Muscle layer of duodenum (tissue), 2 donors: ENCODE data around the gene TSC22D2.

ENCODE experiments used
- H3K27ac ChIP-seq: one replicate; pipeline ENCODE4 v1.7.0; 2013; ENCODE audit warnings: mild to moderate bottlenecking, low read length
- H3K27me3 ChIP-seq: one replicate; pipeline ENCODE4 v1.7.0; 2013; ENCODE audit warnings: low read depth, mild to moderate bottlenecking, control low read depth, low read length
- H3K36me3 ChIP-seq, 2 donors: one replicate each; pipeline ENCODE4 v1.7.0; 2013; ENCODE audit warnings: low read length in 2 of 2, control low read depth in 1 of 2, mild to moderate bottlenecking in 1 of 2; ENCODE audit not compliant: insufficient read depth in 2 of 2, control insufficient read depth in 1 of 2
- H3K4me1 ChIP-seq, 2 donors: one replicate each; pipeline ENCODE4 v1.7.0; 2013; ENCODE audit warnings: low read length in 2 of 2, mild to moderate bottlenecking in 2 of 2, control low read depth in 1 of 2, moderate library complexity in 1 of 2; ENCODE audit not compliant: insufficient read depth in 2 of 2, control insufficient read depth in 1 of 2
- H3K4me3 ChIP-seq, 2 donors: one replicate each; pipeline ENCODE4 v1.7.0; 2013; ENCODE audit warnings: low read length in 2 of 2, low read depth in 1 of 2, mild to moderate bottlenecking in 1 of 2
- H3K9me3 ChIP-seq, 2 donors: one replicate each; pipeline ENCODE4 v1.7.0; 2013; ENCODE audit warnings: low read length in 2 of 2, control low read depth in 1 of 2, mild to moderate bottlenecking in 1 of 2; ENCODE audit not compliant: control insufficient read depth in 1 of 2
- donor health status: healthy.

The TSC22D2 gene

DNA sequence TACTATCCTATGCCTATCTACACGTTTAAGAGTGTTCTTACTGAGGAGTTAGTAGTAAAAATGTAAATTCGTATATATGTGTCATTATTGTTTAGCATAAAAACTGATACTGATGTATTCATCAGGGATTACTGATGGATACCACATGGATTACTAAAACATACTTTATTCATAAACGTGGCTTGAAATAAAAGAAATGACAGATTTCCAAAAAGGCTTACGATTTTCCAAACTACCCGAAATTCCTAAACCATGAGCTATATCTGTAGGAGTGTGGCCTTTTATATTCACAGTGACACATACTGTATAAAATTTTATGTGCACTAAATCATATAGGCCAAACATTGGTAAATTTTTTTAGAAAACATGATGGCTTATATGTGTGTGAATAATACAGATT, 6.9 kb downstream of the TSC22D2 start:
- peak overlapping the region; percentile 87 to 100 for H3K4me3 ChIP-seq
- H3K4me1 ChIP-seq: peaks cover 4 to 39% of the 10 kb centered on the region in 2 donors
- H3K27ac ChIP-seq: no peak overlapping the region
- H3K36me3 ChIP-seq: peaks cover 0 to 4% of the 10 kb centered on the region in 2 donors
- H3K9me3 ChIP-seq: no peaks in the 10 kb centered on the region
- no peaks in the 10 kb centered on the region for H3K27me3 ChIP-seq

DNA sequence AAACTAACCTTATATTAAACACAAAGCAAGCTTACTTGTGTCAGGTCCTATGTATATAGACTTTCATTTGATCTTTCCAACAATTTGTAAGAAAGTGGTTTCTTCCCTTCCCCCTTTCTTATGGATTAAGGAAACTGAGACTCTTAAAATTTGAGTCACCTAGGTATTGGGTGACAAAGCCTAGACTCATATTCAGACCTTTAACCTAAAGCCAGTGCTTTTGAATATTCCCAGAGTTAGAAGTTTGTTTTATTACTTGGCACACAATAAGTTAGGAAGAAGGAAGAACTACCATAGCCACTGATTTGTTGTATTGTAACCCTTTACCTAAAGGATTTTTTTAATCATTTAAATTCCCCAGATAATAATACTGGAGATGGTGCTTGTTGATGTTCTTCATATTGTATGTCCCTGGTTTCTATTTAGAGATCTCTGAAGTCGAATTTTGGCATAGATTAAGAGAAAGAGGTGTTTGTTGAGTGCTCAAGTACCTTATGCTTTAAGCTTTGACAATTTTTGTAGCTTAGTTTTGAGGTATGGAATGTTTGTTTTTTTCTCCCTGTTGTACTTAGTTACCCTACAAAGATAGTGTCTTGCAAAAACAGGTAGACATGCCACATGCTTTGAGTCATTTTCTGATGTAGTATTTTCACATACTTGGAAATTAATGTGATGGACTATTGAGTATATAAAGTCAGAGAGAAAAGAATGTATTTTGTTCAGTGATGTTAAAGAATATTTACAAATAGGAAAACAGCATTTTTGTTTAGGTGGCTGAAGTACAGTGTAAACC, 11.2 kb downstream of the TSC22D2 start:
- H3K4me1 ChIP-seq: peaks cover 0 to 70% of the 10 kb centered on the region in 2 donors
- no peak overlapping the region for H3K27ac ChIP-seq
- H3K4me3 ChIP-seq: no peak overlapping the region
- no peaks in the 10 kb centered on the region for H3K27me3 ChIP-seq
- H3K36me3 ChIP-seq: peaks cover 0 to 3% of the 10 kb centered on the region in 2 donors
- H3K9me3 ChIP-seq: no peaks in the 10 kb centered on the region

DNA sequence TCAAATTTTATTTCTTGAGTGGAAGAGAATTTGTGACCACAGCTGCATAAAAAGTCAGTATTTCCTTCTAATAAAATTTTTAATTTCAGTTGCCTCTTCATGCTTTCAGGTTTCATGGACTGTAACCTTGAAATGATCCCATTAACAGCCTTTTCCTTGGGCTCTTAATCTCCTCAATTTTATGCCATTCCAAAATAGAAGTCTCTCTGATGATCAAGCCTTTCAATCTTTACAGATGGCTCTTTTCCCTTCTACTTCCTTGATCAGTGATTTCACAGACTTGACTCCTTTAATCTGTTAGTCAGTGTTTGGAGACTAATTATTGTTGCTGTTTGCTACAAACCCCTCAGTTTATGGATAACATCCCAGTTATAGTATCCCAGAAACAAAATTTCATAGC, 11.9 kb downstream of the TSC22D2 start:
- H3K9me3 ChIP-seq: no peaks in the 10 kb centered on the region
- H3K4me1 ChIP-seq: peaks cover 0 to 70% of the 10 kb centered on the region in 2 donors
- H3K4me3 ChIP-seq: no peak overlapping the region
- H3K27ac ChIP-seq: no peak overlapping the region
- no peaks in the 10 kb centered on the region for H3K36me3 ChIP-seq
- no peaks in the 10 kb centered on the region for H3K27me3 ChIP-seq

DNA sequence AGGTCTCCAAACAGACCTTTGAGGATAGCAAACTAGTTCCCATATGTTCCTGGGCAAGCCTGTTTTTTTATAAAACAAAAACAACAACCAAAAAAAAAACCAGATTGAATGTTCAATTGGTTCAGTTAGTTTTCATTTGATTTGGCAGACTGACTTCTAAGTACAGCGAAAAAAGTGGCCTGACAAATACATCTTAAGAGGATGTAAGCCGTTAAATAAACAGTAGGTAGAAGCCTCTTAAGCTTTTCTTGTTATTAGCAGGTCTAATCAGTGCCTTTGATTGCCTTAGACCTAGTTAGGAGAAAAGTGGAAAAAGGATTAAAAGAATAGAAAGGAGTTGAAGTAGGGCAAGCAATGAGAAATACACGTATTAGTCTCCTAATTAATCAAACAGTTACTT, 13.2 kb downstream of the TSC22D2 start:
- H3K4me1 ChIP-seq: peaks cover 0 to 81% of the 10 kb centered on the region in 2 donors
- no peak overlapping the region for H3K4me3 ChIP-seq
- H3K27me3 ChIP-seq: no peaks in the 10 kb centered on the region
- H3K9me3 ChIP-seq: no peaks in the 10 kb centered on the region
- H3K36me3 ChIP-seq: no peaks in the 10 kb centered on the region
- H3K27ac ChIP-seq: no peak overlapping the region

DNA sequence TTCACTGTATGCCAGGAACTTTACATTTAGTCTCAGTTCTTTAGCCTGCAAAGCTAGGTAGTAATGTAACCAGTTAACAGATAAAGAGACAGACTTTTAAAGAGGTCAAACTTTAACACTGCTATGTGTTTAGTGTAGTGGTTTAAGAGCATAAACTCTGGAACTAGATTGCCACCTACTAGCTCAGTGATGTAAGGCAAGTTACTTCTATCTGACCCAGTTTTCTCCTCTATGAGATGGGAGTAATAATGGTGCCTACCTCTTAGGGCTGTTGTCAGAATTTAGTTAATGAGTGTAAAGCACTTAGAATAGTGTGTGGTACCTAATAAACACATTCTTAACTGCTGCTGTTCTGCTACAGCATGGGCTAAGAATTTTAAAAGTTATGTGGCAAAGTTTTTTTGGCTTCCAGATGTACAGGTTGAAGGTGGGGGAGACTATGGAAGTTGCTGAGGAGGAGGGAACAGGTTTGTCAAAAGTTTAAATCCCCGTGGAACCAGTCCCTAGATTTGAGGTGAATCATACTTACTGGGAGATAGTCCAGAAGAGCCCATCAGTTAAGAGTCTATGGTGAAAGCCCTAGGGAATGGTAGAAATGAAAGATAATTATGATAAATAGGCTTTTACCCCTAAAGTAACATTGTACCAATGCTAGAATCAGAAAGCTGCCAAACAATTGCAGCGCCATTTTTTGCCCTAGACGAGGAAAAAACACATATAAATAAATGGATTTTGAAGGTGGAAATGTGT, 13.9 kb downstream of the TSC22D2 start:
- Histone ChIP-seq H3K4me1 (peaks cover 0 to 77% of the 10 kb centered on the region in 2 donors), H3K4me3 (no peak overlapping the region), H3K9me3 (no peaks in the 10 kb centered on the region), H3K27ac (no peak overlapping the region), H3K27me3 (no peaks in the 10 kb centered on the region), H3K36me3 (no peaks in the 10 kb centered on the region)

DNA sequence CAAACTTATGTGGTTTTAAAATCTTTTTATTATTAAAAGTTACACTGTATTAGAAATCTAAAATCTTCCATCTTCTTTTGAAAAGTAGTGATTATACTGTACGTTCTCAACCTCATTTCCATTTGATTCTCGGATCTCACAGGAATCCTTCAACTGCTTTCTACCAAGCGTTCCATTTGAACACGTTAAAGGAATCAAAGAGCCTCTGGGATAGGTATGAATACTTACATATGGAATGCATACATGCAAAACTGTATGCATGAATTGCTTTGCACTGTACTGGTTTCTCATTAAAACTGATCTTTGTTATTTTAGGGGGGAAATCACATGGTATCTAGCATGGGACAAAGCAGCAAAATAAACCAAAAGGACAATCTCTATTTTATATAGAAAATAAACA, 14.8 kb downstream of the TSC22D2 start:
- no peaks in the 10 kb centered on the region for H3K27me3 ChIP-seq
- H3K27ac ChIP-seq: no peak overlapping the region
- H3K36me3 ChIP-seq: no peaks in the 10 kb centered on the region
- peaks cover 0 to 72% of the 10 kb centered on the region in 2 donors for H3K4me1 ChIP-seq
- H3K9me3 ChIP-seq: no peaks in the 10 kb centered on the region
- H3K4me3 ChIP-seq: no peak overlapping the region

DNA sequence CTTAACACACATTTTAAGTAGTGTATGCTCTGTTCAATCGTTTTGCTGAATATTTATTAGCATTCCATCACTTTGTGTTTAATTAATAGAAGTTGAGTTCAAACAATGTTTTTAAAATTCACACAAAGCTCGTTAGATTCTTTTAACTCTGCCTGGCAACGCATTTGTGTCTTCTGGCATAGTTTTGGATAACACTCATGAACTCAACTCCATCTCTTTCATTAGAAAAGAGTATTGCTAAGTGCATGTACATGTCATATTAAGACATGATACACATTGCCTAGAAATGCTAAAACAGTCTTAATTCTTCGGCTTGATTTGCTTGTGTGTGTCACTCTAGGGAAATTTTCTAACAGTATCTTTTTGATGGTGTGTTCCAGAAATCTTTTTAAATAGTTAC, 15.7 kb downstream of the TSC22D2 start:
- Histone ChIP-seq H3K4me3 (no peak overlapping the region), H3K4me1 (peaks cover 0 to 67% of the 10 kb centered on the region in 2 donors)

DNA sequence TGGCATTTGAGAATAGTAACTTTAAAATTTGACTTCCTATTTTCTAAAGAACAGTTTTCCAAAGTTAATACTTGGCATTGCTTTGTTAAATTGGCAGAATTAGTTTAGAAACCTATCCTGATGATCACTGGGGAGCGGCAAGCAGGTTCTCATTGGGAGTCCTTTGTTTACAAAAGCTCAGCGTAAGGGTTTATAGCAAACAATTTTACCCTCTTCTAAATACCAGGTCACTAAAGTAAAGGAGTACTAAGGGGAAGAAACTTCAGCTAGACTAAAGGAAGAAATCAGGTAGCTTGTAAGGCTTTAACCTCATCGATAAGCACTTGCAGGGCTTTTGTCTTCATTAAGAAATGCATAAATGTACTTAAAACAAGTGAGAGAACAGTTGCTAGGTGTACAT, 18.2 kb downstream of the TSC22D2 start:
- H3K27ac ChIP-seq: no peak overlapping the region
- peaks cover 0 to 55% of the 10 kb centered on the region in 2 donors for H3K4me1 ChIP-seq
- no peaks in the 10 kb centered on the region for H3K36me3 ChIP-seq
- H3K27me3 ChIP-seq: no peaks in the 10 kb centered on the region
- H3K9me3 ChIP-seq: no peaks in the 10 kb centered on the region
- no peak overlapping the region for H3K4me3 ChIP-seq

More for the DNA sequence above, 15.7 kb downstream of the TSC22D2 start:
- Histone ChIP-seq H3K27ac (no peak overlapping the region), H3K9me3 (no peaks in the 10 kb centered on the region), H3K36me3 (no peaks in the 10 kb centered on the region), H3K27me3 (no peaks in the 10 kb centered on the region)

DNA sequence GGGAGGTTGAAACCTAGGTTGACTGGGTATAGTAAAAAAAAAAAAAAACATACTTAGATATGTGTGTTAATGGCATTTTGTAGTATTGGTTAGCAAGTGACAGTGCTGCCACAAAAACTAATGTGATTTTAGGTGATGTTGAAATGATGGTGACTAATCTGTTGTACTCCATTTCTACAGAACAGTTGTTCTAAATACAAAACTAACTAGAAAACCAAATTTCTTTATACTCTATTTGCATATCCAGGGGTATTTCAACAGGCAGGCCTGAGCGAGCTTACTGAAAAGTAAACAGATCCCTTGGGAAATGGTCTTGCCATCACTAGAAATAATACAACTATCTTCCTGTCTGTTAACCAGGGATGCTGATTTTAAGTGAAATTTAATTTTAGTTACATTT, 20.5 kb downstream of the TSC22D2 start:
- no peaks in the 10 kb centered on the region for H3K9me3 ChIP-seq
- no peaks in the 10 kb centered on the region for H3K27me3 ChIP-seq
- H3K36me3 ChIP-seq: no peaks in the 10 kb centered on the region
- no peak overlapping the region for H3K27ac ChIP-seq
- H3K4me3 ChIP-seq: no peak overlapping the region
- peaks cover 0 to 37% of the 10 kb centered on the region in 2 donors for H3K4me1 ChIP-seq

DNA sequence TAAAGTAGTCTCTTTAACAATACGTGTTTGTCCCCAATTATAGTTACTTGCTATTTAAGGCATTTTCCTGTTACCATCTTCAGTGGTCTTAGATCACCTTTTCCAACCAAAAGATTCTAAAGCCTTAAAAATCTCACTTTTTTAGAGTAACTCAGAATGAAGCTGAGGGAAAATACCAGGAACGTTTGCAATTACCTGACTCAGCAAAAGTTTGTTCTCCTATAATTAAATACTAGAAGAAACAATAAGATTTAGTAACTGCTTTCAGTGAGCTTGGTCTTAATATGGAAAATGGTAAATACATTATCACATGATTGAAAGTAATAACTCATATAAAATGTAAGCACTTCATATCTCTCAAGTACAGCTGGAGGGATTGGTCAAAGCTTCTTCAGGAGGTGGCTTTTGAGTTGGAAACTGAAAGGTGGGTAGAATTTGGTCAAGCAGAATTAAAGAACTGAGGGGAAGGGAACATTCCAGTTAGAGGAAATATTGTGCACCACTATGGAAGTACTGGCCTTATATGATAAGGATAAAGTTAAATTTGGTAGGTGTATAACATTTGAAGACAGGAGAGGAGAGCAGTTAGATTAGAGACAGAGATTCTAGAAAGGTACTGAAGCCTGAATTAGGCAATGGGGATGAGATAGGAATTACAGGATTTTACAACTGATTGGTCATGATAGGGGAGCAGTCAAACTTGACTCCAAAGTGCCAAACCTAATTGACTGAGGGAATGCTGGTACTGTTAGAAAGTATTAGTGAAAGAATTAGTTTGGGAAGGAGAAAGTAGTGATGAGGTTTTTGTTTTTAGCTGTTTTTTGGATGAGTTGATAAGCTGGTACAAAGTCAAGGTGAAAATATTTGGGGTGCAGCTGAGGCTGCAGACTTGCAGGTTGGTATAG, 21.9 kb downstream of the TSC22D2 start:
- H3K4me3 ChIP-seq: no peak overlapping the region
- H3K27me3 ChIP-seq: no peaks in the 10 kb centered on the region
- H3K27ac ChIP-seq: no peak overlapping the region
- no peaks in the 10 kb centered on the region for H3K36me3 ChIP-seq
- no peaks in the 10 kb centered on the region for H3K9me3 ChIP-seq
- H3K4me1 ChIP-seq: peaks cover 0 to 39% of the 10 kb centered on the region in 2 donors

DNA sequence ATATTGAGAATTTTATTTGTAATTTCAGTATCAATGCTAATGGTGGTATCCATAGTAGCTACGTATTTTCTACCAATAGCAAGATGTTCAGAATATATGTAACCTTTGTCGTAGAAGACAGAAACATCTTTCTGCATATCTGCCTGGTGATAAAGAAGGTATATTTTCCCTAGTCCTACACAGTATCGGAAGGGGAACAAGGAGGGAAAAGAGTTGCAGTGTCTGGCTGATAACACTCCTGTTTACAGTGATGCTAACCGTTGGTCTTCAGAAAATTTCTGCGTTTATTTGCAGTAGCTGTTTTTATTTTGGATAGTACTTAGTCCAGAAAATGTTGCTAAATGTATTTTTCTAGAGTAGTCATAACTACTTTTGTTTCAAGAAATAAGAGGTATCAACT, 25.2 kb downstream of the TSC22D2 start:
- Histone ChIP-seq H3K4me3 (no peak overlapping the region), H3K27me3 (no peaks in the 10 kb centered on the region), H3K36me3 (no peaks in the 10 kb centered on the region), H3K4me1 (peaks cover 0 to 22% of the 10 kb centered on the region in 2 donors), H3K27ac (no peak overlapping the region), H3K9me3 (no peaks in the 10 kb centered on the region)
